Measurements from ENCODE around the gene CDC42. TPM values are rescaled to one million over a fixed set of nuclear protein-coding genes. Genes with fewer than 3 reads are reported as not detected.
"Not testable (repeated sequence)": the region's sequence is repeated elsewhere in the genome, so short reads cannot be mapped to it uniquely, and the experiment has no call there.

Gene CDC42
- 100 to 1,000 TPM; 220 to 600 (median 473) TPM for polyA plus RNA-seq

DNA sequence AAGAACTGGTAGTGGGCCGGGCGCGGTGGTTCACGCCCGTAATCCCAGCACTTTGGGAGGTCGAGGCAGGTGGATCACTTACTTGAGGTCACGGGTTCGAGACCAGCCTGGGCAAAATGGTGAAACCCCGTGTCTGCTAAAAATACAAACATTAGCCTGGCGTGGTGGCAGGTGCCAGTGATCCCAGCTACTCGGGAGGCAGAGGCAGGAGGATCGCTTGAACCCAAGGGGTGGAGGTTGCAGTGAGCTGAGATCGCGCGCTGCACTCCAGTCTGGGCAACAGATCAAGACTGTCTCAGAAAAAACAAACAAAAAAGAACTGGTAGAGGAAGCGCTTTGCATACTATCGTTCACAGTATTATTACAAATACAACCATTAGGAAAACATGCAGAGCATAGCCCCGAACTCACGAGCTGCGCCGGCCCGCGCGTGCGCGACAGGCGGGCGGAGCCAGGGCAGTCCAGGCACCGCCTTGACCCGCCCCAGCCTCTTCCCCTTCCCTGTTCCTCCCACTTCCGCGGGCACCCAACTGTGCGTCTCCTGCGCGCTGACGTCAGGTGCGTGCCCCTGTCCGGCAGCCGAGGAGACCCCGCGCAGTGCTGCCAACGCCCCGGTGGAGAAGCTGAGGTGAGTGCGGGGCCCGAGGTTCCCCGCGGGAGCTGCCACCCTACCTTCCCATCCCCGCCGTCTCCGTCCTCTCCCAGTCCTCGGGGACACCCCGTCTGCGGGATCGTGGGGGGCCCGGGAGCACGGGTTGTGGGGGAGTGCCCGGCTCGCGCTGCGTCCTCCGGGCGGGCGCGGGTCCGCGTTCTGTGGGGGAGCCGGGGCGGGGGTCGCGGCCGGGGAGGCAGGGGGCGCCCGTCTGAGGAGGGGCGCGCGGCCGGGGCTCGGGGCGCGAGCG lies at the start of gene CDC42:
Gene CDC42 (plus strand): TSS at position 595 of the 902 bp plus-strand sequence. CDS start 25,770 bp downstream, outside the sequence.
- DNase-seq = peak; percentile 97 to 98 (median 98)
- H3K9me3 Mint-ChIP-seq = peaks cover 0 to 2% (median 0%) of the 10 kb centered on the region in 6 donors
- peaks cover 48 to 57% of the 10 kb centered on the region in 2 donors for H3K4me1 Mint-ChIP-seq
- peaks cover 7 to 14% (median 9%) of the 10 kb centered on the region in 3 donors for H3K36me3 Mint-ChIP-seq
- H3K27me3 Mint-ChIP-seq (ENCODE audit: low read depth in 3 of 3) = peaks cover 18 to 37% (median 21%) of the 10 kb centered on the region in 3 donors
- peak within 1 kb of the TSS; percentile 97 to 100 (median 100) for H3K27ac Mint-ChIP-seq
- peak within 1 kb of the TSS; percentile 98 to 100 (median 99) for H3K4me3 Mint-ChIP-seq

DNA sequence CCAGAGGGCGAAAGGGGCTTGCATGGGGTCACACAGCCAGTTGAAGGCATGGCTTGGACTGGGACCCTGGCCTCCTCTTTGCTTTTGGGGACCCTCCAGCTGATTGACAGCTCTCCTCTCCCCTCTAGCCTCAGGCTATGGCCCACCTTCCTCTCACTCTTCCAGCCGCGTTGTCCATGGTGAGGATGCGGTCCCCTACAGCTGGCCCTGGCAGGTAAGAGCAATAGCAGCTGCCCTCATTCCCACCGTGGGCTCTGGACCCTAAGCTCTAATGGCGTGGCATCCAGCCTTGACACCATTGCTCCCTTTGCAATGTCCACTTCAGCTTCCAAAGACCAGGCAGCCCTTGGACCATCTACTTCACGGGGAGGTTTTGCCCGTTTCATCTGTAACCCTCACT lies 49.6 kb upstream of the CDC42 start:
- not testable (repeated sequence) for H3K9me3 Mint-ChIP-seq; H3K27me3 Mint-ChIP-seq (ENCODE audit: low read depth in 3 of 3); H3K4me1 Mint-ChIP-seq; H3K27ac Mint-ChIP-seq; H3K36me3 Mint-ChIP-seq; H3K4me3 Mint-ChIP-seq; DNase-seq

DNA sequence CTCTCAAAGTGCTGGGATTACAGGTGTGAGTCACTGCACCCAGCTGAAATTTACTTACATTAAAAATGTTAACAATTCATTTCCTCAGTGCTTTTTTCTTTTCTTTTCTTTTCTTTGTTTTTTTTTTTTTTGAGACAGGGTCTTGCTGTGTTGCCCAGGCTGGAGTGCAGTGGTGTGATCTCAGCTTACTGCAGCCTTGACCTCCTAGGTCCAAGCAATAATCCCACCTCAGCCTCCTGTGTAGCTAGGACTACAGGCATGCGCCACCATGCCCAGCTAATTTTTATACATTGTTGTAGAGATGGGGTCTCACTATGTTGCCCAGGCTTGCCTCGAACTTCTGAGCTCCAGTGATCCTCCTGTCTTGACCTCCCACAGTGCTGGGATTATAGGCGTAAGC lies 48.5 kb upstream of the CDC42 start:
- not testable (repeated sequence) for H3K4me1 Mint-ChIP-seq; H3K27ac Mint-ChIP-seq; H3K9me3 Mint-ChIP-seq; H3K36me3 Mint-ChIP-seq; DNase-seq; H3K4me3 Mint-ChIP-seq; H3K27me3 Mint-ChIP-seq (ENCODE audit: low read depth in 3 of 3)

DNA sequence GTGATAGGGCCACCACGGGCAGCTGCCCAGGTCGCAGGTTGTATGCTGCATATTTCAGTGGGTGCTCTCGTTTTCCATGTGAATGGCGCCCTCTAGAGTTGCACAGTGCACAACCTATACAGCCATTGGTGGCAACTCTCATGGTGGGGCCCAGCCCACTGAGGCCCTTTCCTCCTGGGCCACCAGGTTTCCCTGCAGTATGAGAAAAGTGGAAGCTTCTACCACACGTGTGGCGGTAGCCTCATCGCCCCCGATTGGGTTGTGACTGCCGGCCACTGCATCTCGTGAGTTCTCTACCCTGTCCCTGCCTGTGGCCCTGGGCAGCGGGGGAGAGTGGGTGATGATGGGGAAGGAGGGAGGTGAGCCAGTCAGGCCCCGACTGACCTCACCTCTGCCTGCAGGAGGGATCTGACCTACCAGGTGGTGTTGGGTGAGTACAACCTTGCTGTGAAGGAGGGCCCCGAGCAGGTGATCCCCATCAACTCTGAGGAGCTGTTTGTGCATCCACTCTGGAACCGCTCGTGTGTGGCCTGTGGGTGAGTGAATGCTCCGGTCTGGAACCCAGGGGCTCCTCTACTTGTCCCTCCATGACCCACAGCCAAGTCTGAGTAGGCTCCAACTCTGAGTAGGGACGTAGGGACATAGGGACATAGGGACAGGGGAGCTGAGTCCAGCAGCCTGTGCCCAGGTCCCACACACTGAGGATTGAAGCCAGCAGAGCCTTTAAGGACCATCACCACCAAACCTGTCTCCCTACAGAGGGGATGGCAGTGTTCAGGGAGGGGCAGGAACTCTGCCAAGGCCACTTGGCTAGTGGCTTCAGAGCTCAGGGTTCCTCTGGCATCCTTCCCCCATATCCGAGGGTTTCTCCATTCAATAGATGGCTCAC lies 47.0 kb upstream of the CDC42 start:
- H3K4me1 Mint-ChIP-seq; H3K27me3 Mint-ChIP-seq (ENCODE audit: low read depth in 3 of 3); H3K4me3 Mint-ChIP-seq; H3K36me3 Mint-ChIP-seq; H3K27ac Mint-ChIP-seq; H3K9me3 Mint-ChIP-seq: not testable (repeated sequence)
- DNase-seq = peak in 1 of 3 donors; percentile 14

DNA sequence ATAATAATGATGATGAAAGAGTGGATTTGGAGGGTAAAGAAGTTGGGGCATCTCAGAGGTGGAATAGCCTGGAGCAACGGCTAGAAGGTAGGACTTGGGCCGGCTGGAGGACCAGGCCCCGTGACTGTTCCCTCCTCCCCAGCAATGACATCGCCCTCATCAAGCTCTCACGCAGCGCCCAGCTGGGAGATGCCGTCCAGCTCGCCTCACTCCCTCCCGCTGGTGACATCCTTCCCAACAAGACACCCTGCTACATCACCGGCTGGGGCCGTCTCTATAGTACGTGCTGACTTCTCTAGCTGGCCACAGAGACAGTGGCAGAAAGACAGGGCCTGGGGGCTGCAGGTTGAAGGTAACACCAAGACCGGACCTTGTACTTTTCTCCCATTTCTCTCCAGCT lies 45.8 kb upstream of the CDC42 start:
- not testable (repeated sequence) for H3K36me3 Mint-ChIP-seq; H3K4me1 Mint-ChIP-seq; H3K9me3 Mint-ChIP-seq; DNase-seq; H3K27me3 Mint-ChIP-seq (ENCODE audit: low read depth in 3 of 3); H3K4me3 Mint-ChIP-seq; H3K27ac Mint-ChIP-seq

DNA sequence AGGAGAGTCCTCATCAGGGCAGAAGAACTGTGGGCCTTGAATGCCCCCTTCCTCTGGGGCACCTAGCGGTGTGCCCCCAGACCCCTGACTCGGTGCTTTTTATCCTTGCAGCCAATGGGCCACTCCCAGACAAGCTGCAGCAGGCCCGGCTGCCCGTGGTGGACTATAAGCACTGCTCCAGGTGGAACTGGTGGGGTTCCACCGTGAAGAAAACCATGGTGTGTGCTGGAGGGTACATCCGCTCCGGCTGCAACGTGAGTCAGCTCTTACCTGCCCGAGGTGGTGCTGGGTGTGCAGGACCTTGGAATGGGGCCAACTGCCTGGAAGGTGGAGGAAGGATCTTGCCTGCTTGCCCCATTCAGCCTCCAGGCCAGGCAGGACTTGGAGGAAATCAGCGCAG lies 45.2 kb upstream of the CDC42 start:
- not testable (repeated sequence) for H3K27ac Mint-ChIP-seq; H3K36me3 Mint-ChIP-seq; H3K4me3 Mint-ChIP-seq; H3K4me1 Mint-ChIP-seq; H3K27me3 Mint-ChIP-seq (ENCODE audit: low read depth in 3 of 3); H3K9me3 Mint-ChIP-seq; DNase-seq

DNA sequence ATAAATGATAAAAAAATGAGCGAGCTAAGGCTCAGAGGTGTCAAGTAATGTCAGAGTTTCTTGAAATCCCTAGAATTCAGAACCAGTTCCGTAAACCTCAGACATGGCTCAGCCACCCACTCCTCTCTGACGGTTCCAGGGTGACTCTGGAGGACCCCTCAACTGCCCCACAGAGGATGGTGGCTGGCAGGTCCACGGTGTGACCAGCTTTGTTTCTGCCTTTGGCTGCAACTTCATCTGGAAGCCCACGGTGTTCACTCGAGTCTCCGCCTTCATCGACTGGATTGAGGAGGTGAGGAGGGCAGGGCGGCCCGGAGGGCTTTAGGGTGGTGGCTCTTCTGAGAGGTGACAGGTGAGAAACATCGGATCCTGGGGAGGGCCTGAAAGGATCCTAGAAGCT lies 42.9 kb upstream of the CDC42 start:
- H3K4me1 Mint-ChIP-seq; H3K27ac Mint-ChIP-seq; H3K4me3 Mint-ChIP-seq; H3K27me3 Mint-ChIP-seq (ENCODE audit: low read depth in 3 of 3); H3K9me3 Mint-ChIP-seq; H3K36me3 Mint-ChIP-seq; DNase-seq: not testable (repeated sequence)

DNA sequence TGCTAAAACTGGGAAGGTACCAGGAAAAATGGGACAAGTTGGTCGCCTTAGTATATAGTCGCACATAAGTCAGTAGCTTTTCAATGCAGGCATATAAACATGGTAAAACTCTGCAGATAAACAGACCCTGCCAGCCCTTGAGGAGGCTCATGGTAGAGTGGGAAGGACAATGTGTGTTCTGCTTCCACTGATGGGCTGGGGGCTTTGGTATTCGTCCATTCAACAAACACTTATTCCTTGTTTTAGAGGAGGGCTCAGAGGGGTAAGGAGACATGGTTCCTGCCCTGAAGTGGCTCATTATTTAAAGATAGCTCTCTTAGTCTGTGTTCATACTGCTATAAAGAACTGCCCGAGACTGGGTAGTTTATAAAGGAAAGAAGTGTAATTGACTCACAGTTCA lies 39.8 kb upstream of the CDC42 start:
- not testable (repeated sequence) for DNase-seq; H3K36me3 Mint-ChIP-seq; H3K27me3 Mint-ChIP-seq (ENCODE audit: low read depth in 3 of 3); H3K9me3 Mint-ChIP-seq; H3K4me1 Mint-ChIP-seq; H3K27ac Mint-ChIP-seq; H3K4me3 Mint-ChIP-seq

DNA sequence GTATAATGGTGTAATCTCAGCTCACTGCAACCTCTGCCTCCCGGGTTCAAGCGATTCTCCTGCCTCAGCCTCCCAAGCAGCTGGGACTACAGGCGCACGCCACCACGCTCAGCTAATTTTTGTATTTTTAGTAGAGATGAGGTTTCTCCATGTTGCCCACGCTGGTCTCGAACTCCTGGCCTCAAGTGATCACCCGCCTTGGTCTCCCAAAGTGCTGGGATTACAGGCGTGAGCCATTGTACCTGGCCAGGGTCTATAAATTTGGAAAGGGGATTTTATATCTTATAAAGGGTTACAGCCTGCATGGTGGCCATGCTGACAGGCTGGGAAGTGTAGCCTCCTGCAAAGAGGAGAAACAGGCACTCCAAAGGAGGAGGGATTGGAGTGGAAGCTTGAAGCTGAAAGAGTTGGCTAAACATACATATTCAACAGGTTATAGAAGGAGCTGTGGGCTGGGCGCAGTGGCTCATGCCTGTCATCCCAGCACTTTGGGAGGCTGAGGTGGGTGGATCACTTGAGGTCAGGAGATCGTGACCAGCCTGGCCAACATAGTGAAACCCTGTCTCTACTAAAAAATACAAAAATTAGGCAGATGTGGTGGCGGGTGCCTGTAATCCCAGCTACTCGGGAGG lies 37.8 kb upstream of the CDC42 start:
- not testable (repeated sequence) for H3K9me3 Mint-ChIP-seq; DNase-seq; H3K4me3 Mint-ChIP-seq; H3K27me3 Mint-ChIP-seq (ENCODE audit: low read depth in 3 of 3); H3K27ac Mint-ChIP-seq; H3K36me3 Mint-ChIP-seq
- H3K4me1 Mint-ChIP-seq = peaks cover 15% of the 10 kb centered on the region in 2 donors

DNA sequence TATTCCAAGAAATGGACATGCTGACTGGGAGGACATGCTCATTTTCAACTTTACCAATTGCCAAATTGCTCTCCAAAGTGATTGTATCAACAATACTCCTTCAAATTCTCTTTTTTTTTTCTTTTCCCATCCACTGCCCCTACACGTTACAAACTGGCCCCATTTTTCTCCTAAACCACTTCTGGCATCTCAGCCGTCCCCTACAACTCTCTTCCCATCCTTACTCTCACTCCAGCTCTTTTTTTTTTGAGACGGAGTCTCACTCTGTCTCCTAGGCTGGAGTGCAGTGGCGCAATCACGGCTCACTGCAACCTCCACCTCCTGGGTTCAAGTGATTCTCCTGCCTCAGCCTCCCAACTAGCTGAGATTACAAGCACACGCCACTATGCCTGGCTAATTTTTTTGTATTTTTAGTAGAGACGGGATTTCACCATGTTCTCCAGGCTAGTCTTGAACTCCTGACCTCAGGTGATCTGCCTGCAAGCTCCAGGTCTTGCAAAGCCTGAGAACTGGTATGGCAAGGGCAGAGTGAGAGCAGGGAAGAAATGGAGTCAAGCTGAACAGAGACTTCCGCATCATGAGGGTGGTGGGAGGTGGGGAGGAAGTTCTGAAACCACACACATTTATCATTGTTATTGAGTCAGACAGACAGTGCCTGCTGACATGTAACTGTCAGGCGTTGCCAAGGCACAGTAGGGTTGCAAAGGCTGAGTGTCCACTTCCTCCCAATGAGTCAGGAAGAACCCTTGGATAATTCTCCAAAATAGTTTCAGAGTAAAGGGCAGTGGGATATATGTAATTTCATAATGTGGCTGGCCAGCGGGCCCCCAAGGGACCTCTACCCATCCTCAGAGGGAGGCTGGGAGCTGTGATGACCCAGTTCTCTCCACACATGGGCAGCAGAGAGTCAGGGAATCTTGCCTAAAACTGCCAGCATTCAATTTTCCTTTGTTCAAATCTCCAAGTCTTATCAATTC lies 33.6 kb upstream of the CDC42 start:
- Mint-ChIP-seq H3K4me3 (peak overlapping the region in 3 of 5 donors; percentile 75 to 82 (median 75)), H3K27ac (peak overlapping the region; percentile 26 to 95 (median 90)), H3K27me3 (ENCODE audit: low read depth in 3 of 3) (peaks cover 0 to 4% (median 4%) of the 10 kb centered on the region in 3 donors), H3K4me1 (peaks cover 25 to 33% of the 10 kb centered on the region in 2 donors), H3K36me3 (no peaks in the 10 kb centered on the region), H3K9me3 (no peaks in the 10 kb centered on the region)
- peak; percentile 28 to 67 (median 35) for DNase-seq

DNA sequence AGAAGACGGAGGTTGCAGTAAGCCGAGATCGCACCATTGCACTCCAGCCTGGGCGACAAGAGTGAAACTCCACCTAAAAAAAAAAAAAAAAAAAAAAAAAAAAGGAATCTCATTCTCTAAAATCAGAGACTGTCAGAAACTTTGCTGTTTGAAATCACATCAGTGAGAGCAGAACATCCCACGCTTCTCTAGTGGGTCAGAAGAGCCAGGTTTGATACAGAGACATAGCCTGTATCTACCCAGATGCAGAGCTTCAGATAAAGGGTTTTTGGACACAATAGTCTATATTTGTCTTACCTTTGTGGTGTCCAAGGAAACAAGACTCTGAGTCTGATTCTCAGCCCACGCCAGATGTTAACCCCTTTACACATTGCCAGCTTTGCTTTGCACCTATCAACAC lies 31.4 kb upstream of the CDC42 start:
- H3K27me3 Mint-ChIP-seq (ENCODE audit: low read depth in 3 of 3) = peaks cover 6 to 8% (median 6%) of the 10 kb centered on the region in 3 donors

DNA sequence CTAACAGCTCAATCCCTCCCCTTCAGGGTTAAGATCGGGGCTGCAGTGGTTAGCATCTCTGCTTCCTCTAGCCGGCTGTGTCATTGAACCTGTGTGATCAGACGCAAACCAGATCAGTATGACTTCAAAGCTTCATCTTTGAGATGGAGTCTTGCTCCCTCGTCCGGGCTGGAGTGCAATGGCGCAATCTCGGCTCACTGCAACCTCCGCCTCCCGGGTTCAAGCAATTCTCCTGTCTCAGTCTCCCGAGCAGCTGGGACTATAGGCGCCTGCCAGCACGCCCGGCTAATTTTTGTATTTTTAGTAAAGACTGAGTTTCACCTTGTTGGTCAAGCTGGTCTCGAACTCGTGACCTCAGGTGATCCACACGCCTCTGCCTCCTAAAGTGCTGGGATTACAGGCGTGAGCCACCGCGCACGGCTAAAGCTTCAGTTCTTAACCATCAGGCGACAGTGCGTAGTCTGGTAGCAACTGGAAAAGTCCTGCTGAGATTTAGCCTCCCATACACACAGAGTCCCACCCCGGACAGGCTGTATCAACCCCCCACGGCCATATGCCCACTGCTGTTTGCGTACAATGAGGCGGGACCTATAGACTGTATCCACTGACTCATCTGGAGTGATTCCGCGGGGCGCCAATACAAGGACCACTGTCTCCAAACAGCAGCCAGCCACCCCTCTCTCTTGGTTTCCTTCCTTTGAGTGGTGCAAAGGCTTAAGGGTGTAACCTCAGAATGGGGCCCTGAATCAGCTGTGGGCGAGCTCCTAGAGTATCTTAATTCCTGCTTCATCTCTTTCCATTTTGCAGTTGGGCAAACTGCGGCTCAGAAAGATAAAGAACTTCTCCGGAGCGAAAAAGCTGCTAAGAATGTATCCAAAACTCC lies 27.8 kb upstream of the CDC42 start:
- peak overlapping the region; percentile 93 to 97 (median 94) for H3K4me3 Mint-ChIP-seq
- peak overlapping the region; percentile 91 to 99 (median 94) for H3K27ac Mint-ChIP-seq
- peaks cover 6 to 9% (median 8%) of the 10 kb centered on the region in 3 donors for H3K27me3 Mint-ChIP-seq (ENCODE audit: low read depth in 3 of 3)
- H3K36me3 Mint-ChIP-seq = peaks cover 0 to 9% (median 0%) of the 10 kb centered on the region in 3 donors
- H3K9me3 Mint-ChIP-seq = no peaks in the 10 kb centered on the region
- peaks cover 42 to 45% of the 10 kb centered on the region in 2 donors for H3K4me1 Mint-ChIP-seq
- DNase-seq = peak; percentile 86 to 89 (median 86)

More for the DNA sequence above, 31.4 kb upstream of the CDC42 start:
- no peaks in the 10 kb centered on the region for H3K9me3 Mint-ChIP-seq
- H3K27ac Mint-ChIP-seq = no peak overlapping the region
- no peak overlapping the region for H3K4me3 Mint-ChIP-seq
- H3K4me1 Mint-ChIP-seq = peaks cover 44 to 49% of the 10 kb centered on the region in 2 donors
- DNase-seq = no peak
- peaks cover 0 to 3% (median 0%) of the 10 kb centered on the region in 3 donors for H3K36me3 Mint-ChIP-seq
